ENCODE measurements around the gene RABAC1. TPM values are rescaled to one million over a fixed set of nuclear protein-coding genes. Genes with fewer than 3 reads are reported as not detected.
"Not testable (repeated sequence)": the region's sequence is repeated elsewhere in the genome, so short reads cannot be mapped to it uniquely, and the experiment has no call there.

RABAC1 gene
- total RNA-seq, 1 donor = 105 TPM

DNA sequence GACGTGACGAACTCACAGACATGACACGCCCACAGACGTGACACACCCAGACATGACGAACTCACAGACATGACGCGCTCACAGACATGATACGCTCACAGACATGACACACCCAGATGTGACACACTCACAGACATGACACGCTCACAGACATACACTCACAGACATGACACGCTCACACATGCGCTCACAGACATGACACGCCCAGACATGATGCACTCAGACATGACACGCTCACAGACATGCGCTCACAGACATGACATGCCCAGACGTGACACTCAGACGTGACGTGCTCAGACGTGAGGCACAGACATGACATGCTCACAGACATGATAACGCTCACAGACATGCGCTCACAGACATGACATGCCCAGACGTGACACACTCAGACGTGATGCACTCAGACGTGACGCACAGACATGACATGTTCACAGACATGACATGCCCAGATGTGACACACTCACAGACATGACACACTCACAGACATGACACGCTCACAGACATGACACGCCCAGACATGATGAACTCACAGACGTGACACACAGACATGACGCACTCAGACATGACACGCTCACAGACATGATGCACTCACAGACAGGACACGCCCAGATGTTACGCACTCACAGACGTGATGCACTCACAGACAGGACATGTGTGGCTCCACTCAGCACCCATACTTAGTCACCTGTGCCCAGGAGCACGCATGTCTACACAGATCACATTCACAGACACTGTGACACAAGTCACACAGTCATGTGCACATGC, 39.0 kb downstream of the RABAC1 start:
- no peak for DNase-seq (ENCODE audit: low read depth)
- TF ChIP-seq, protein P1, sequence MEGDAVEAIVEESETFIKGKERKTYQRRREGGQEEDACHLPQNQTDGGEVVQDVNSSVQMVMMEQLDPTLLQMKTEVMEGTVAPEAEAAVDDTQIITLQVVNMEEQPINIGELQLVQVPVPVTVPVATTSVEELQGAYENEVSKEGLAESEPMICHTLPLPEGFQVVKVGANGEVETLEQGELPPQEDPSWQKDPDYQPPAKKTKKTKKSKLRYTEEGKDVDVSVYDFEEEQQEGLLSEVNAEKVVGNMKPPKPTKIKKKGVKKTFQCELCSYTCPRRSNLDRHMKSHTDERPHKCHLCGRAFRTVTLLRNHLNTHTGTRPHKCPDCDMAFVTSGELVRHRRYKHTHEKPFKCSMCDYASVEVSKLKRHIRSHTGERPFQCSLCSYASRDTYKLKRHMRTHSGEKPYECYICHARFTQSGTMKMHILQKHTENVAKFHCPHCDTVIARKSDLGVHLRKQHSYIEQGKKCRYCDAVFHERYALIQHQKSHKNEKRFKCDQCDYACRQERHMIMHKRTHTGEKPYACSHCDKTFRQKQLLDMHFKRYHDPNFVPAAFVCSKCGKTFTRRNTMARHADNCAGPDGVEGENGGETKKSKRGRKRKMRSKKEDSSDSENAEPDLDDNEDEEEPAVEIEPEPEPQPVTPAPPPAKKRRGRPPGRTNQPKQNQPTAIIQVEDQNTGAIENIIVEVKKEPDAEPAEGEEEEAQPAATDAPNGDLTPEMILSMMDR (IDR thresholded peaks at IDR 0.05; ENCODE audit: insufficient read depth, low read depth, low read length) = no peak
- H3K4me3 ChIP-seq (ENCODE audit: low read depth, low read length) = no peak overlapping the region

DNA sequence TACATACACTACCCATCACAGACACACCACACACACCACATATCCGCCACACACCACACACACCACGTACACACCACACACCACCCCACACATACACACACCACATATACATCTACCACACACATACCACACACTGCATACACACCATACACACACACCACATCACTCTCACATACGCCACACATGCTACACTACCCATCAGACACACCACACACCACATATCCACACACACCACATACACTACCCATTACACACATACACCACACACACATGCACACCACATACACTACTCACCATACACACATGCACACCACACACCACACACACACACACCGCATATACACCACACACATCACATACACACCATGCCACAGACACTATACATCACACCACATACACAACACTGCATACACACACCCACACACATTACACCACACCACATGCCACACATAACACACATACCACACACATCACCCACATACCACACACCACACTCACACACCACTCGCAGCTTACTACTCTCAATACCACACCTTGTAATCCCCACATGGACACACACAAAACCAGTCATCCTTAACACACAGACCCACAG, 40.4 kb downstream of the RABAC1 start:
- TF ChIP-seq, protein P1 (IDR thresholded peaks at IDR 0.05; ENCODE audit: insufficient read depth, low read depth, low read length) = no peak
- H3K4me3 ChIP-seq (ENCODE audit: low read depth, low read length) = no peak overlapping the region
- DNase-seq (ENCODE audit: low read depth) = no peak

DNA sequence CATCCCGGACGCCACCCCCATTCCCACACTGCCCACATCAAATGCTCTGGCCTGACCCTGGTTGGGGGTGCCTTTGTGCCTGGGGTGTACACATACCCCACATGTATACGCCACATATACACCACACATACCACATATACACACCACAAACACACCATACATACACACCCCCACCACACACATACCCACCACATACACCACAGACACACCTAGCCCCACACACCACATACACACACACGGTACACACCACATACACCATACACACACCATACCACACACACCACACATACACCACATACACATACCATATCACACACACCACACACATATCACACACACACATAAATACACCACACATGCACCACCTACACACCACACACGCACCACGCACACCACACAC, 41.0 kb downstream of the RABAC1 start:
- no peak for DNase-seq (ENCODE audit: low read depth)
- TF ChIP-seq, protein P1 (IDR thresholded peaks at IDR 0.05; ENCODE audit: insufficient read depth, low read depth, low read length) = no peak
- H3K4me3 ChIP-seq (ENCODE audit: low read depth, low read length) = no peak overlapping the region

DNA sequence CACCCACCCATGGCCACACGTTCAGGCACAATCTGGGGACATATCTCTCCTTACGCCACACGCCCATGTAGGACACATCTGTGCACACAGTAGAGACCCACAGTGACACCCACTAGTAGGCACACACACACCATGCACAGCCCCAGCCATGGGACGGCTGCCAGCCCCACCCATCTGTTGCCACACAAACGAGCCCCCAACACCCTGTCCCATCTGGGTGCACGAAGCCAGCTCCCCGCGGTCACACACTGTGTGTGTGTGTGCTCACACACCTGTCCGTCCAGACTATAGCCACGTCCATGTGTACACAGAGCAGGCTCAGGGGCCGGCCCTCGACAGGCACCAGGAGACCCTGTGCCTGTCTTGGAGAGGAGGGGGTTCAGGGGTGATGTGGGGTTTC, 41.4 kb downstream of the RABAC1 start:
- no peak for DNase-seq (ENCODE audit: low read depth)
- TF ChIP-seq, protein P1 (IDR thresholded peaks at IDR 0.05; ENCODE audit: insufficient read depth, low read depth, low read length) = no peak
- no peak overlapping the region for H3K4me3 ChIP-seq (ENCODE audit: low read depth, low read length)

DNA sequence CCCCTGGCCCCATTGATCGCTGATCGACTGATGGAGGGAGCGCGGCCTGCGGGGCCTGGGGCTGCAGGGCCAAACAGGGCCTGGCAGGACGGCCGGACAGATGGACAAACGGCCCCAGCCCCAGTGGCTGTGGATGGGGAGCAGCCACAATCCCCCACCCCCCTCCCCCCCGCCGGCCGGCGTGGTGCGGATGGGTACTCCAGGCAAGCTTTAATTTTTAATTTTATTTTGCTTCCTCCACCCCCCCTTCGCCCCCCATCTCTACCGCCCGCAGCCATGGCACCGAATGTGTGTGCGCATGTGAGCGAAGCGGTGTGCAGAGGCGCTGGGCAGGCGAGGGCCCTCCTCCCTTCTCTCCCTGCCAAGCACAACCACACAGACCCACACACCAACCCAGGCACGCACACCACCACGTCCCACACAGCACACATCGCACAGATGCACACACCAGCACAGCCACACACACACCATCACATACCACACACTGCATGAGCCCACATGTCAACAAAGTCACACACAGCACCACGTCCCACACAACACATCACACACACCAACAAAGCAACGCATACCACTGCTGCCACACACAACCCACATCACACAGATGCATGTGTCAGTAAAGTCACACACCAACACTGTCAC, 43.2 kb downstream of the RABAC1 start:
- DNase-seq (ENCODE audit: low read depth) = no peak
- no peak overlapping the region for H3K4me3 ChIP-seq (ENCODE audit: low read depth, low read length)
- TF ChIP-seq, protein P1 (IDR thresholded peaks at IDR 0.05; ENCODE audit: insufficient read depth, low read depth, low read length) = no peak

DNA sequence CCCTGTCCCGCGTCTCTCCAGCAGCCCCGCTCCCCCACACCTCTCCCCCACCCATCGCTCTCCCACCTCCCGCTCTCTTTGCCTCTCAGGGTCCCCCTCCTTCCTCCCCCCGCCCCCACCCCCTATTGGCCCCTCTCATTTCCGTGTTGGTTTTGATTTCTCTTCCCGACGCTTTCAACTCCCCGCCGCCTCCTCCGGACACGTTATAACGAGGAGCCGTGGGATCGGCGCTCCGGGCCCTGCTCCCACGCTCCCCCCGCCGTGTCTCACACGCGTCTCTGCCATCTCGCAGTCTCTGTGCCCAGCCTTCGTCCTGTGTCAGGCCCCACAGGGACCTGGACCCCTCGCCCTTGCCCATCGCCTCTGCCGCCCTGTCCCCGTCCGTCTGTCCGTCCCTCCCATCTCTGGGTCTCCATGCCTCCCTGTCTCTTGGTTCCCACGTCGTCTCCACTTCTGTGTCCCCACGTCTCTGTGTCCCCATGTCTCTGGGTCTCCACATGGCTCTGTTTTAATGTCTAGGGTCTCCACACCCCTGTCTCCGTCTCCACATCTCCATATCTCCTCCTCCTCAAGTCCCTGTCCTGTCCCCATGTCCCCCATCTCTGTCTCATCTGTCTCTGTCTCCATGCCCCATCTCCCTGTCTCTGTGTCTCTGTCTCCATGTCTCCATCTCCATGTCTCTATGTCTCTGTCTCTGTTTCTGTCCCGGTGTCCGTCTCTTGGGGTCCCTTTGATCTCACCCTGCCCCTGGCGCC, 43.9 kb downstream of the RABAC1 start:
- no peak overlapping the region for H3K4me3 ChIP-seq (ENCODE audit: low read depth, low read length)
- DNase-seq (ENCODE audit: low read depth) = no peak
- TF ChIP-seq, protein P1 (IDR thresholded peaks at IDR 0.05; ENCODE audit: insufficient read depth, low read depth, low read length) = no peak

DNA sequence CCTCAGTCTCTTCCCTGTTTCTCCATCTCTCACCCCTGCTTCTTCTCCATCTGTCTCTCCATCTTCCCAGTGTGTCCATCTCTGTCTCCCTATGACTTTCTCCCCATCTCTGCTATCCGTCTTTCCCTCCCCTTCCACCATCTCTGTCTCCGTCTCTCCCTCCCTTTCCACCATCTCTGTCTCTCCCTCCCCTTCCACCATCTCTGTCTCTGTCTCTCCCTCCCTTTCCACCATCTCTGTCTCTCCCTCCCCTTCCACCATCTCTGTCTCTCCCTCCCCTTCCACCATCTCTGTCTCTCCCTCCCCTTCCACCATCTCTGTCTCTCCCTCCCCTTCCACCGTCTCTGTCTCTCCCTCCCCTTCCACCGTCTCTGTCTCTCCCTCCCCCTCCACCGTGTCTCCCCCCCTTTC, 44.7 kb downstream of the RABAC1 start:
- not testable (repeated sequence) for DNase-seq (ENCODE audit: low read depth); H3K4me3 ChIP-seq (ENCODE audit: low read depth, low read length)
